Glomerular endothelial cell (primary cell): ENCODE results near the gene WBP2. TPM values are rescaled to one million over a fixed set of nuclear protein-coding genes. Genes with fewer than 3 reads are reported as not detected.

Source experiments
- total RNA-seq: library from RNA; depleted of rRNA; stranded (reverse); fragments of >200 nt; gene quantifications from 2 replicates; pipeline ENCODE4 v1.2.3, GENCODE V29; 2015

The WBP2 gene
- total RNA-seq, 1 donor from 2014 or later: 66.6 TPM

Other genes starting within 250 kb of the WBP2 start
- not detected in 2 replicates for gene SMIM5, start 221.9 kb downstream of the WBP2 start, total RNA-seq
- 15.0 and 28.1 TPM in 2 replicates for gene RECQL5, start 188.2 kb downstream of the WBP2 start, total RNA-seq
- gene SAP30BP, start 188.0 kb downstream of the WBP2 start, total RNA-seq: 70.7 and 84.6 TPM in 2 replicates
- gene ITGB4, start 133.9 kb downstream of the WBP2 start, total RNA-seq: 0.76 and 4.8 TPM in 2 replicates
- gene GALK1, start 90.1 kb downstream of the WBP2 start, total RNA-seq: 40.6 and 56.0 TPM in 2 replicates
- gene UNK, start 70.5 kb downstream of the WBP2 start, total RNA-seq: 14.5 and 28.6 TPM in 2 replicates
- 1.1 and 1.6 TPM in 2 replicates for gene UNC13D, start 10.9 kb downstream of the WBP2 start, total RNA-seq
- 90.3 and 98.8 TPM in 2 replicates for gene TRIM47, start 23.2 kb upstream of the WBP2 start, total RNA-seq
- 43.2 and 43.5 TPM in 2 replicates for gene TRIM65, start 41.6 kb upstream of the WBP2 start, total RNA-seq
- gene MRPL38, start 49.5 kb upstream of the WBP2 start, total RNA-seq: 33.9 and 36.8 TPM in 2 replicates
- 4.9 and 9.5 TPM in 2 replicates for gene FBF1, start 85.7 kb upstream of the WBP2 start, total RNA-seq
- 45.0 and 47.4 TPM in 2 replicates for gene ACOX1, start 123.8 kb upstream of the WBP2 start, total RNA-seq
- 15.1 and 27.1 TPM in 2 replicates for gene TEN1, start 123.9 kb upstream of the WBP2 start, total RNA-seq
- gene CDK3, start 145.5 kb upstream of the WBP2 start, total RNA-seq: 1.7 and 3.3 TPM in 2 replicates
- 0.06 and 1.2 TPM in 2 replicates for gene EVPL, start 172.0 kb upstream of the WBP2 start, total RNA-seq
- gene SRP68, start 217.2 kb upstream of the WBP2 start, total RNA-seq: 41.9 and 62.2 TPM in 2 replicates
- gene GALR2, start 219.4 kb upstream of the WBP2 start, total RNA-seq: not detected in 2 replicates
- gene ZACN, start 223.8 kb upstream of the WBP2 start, total RNA-seq: not detected in 2 replicates
- 74.2 and 81.0 TPM in 2 replicates for gene EXOC7, start 248.5 kb upstream of the WBP2 start, total RNA-seq